Adipocyte (in vitro differentiated cells): ENCODE measurements around the gene FAAH.

ENCODE experiments used
- DNase-seq: peaks from one replicate; pipeline ENCODE4 v3.0.0-alpha.2; 2015; ENCODE audit warnings: low read depth
- H3K27me3 ChIP-seq: replicated peaks from 2 replicates; pipeline ENCODE4 v1.7.0; 2013; ENCODE audit warnings: mild to moderate bottlenecking, low read length, moderate library complexity; ENCODE audit not compliant: control insufficient read depth, insufficient read depth
- H3K36me3 ChIP-seq: 2 replicates; pipeline ENCODE4 v1.7.0; 2013; ENCODE audit warnings: low read length, mild to moderate bottlenecking, moderate library complexity; ENCODE audit not compliant: control insufficient read depth, insufficient read depth, severe bottlenecking
- H3K4me1 ChIP-seq: 2 replicates; pipeline ENCODE4 v1.7.0; 2013; ENCODE audit warnings: mild to moderate bottlenecking, low read length, moderate library complexity; ENCODE audit not compliant: control insufficient read depth, insufficient read depth
- H3K4me3 ChIP-seq: 2 replicates; pipeline ENCODE4 v1.7.0; 2013; ENCODE audit warnings: mild to moderate bottlenecking, low read length, moderate library complexity
- H3K9ac ChIP-seq: 2 replicates; pipeline ENCODE4 v1.7.0; 2013; ENCODE audit warnings: mild to moderate bottlenecking, low read length, moderate library complexity
- H3K9me3 ChIP-seq: 2 replicates; pipeline ENCODE4 v1.7.0; 2013; ENCODE audit warnings: mild to moderate bottlenecking, low read length, moderate library complexity; ENCODE audit not compliant: control insufficient read depth

Gene FAAH

DNA sequence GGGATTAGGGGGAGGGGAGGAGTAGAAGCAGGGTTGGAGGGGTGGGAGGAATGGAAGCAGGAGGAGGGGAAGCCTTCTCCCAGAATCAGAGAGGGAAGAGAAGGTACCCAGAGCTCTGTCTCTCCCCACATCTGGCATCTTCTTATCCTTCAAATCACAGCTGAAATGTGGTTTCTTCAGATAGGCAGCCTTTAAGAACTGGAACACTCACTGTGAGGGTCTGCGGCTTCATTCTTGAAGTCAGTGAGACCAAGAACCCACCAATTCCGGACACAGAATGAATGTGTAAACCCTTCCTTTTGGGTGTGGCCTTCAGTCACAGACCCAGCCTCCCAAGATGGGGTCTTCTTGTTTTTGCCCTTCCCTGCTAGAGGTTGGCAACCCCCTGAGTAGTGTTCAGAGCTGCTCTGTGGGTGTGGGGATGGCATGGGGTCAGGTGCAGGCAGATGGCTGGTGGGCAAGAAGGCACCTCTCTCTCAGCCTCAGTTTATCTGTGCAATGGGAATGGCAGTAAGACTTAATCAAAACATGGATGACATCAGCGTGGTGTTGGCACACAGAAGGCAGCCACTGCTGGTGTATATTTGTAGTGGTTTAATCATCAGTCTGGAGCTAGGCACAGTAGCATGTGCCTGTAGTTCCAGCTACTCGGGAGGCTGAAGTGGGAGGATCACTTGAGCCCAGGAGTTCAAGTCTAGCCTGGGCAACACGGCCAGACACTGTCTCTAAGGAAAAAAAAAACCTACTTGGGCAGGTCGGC lies 7.2 kb downstream of the FAAH start:
- Histone ChIP-seq H3K9ac (no peak overlapping the region), H3K36me3 (no peaks in the 10 kb centered on the region), H3K9me3 (no peaks in the 10 kb centered on the region), H3K4me1 (peaks cover 10% of the 10 kb centered on the region), H3K27me3 (peaks cover 3% of the 10 kb centered on the region), H3K4me3 (no peak overlapping the region)
- no peak for DNase-seq

DNA sequence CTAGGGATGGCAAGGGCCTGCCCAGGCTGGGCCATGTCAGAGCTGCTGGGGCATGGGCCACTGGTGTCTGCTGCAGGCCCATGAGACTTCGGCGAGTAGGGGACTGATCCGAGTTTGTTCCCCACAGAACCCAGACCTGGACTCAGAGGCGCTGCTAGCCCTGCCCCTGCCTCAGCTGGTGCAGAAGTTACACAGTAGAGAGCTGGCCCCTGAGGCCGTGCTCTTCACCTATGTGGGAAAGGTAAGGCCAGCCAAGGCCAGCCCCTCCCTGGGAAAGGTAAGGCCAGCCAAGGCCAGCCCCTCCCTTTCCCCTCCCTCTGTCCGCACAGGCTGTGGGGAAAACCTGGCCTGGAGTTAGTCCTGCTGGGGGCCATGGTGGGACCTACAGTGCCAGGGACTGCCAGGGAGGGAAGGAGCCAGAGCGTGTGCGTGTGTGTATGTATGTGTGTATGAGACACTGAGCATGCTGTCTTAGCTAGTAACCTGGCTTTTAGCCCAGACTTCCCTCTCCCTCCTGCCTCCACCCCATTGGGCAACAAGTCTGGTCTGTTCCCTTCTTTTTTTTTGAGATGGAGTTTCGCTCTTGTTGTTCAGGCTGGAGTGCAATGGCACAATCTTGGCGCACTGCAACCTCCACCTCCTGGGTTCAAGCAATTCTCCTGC lies 8.0 kb downstream of the FAAH start:
- Histone ChIP-seq H3K36me3 (no peaks in the 10 kb centered on the region), H3K9ac (no peak overlapping the region), H3K4me1 (peaks cover 15% of the 10 kb centered on the region), H3K9me3 (no peaks in the 10 kb centered on the region), H3K4me3 (no peak overlapping the region), H3K27me3 (peaks cover 3% of the 10 kb centered on the region)
- peak; percentile 92 for DNase-seq

DNA sequence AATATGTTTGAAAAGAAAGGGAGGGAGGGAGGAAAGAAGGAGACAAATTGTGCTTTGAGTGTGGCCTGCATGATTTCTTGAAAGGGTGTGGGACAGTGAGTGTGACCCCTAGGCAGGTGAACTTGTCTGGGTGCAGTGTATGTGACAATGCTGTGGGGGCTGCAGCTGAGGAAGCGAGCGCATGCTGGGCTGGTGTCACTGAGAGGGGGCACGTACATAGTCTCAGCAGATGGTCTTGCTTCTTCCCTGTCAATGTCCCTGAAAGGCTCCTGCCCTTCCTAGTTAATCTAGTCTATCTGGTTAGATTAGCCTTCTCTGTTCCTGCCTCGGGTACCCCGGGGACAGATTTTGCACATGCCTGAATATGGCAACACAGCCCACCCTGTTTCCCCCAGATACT lies 9.8 kb downstream of the FAAH start:
- Histone ChIP-seq H3K4me3 (no peak overlapping the region), H3K27me3 (peaks cover 3% of the 10 kb centered on the region), H3K4me1 (peaks cover 20% of the 10 kb centered on the region), H3K9me3 (no peaks in the 10 kb centered on the region), H3K36me3 (no peaks in the 10 kb centered on the region), H3K9ac (no peak overlapping the region)
- DNase-seq = no peak

DNA sequence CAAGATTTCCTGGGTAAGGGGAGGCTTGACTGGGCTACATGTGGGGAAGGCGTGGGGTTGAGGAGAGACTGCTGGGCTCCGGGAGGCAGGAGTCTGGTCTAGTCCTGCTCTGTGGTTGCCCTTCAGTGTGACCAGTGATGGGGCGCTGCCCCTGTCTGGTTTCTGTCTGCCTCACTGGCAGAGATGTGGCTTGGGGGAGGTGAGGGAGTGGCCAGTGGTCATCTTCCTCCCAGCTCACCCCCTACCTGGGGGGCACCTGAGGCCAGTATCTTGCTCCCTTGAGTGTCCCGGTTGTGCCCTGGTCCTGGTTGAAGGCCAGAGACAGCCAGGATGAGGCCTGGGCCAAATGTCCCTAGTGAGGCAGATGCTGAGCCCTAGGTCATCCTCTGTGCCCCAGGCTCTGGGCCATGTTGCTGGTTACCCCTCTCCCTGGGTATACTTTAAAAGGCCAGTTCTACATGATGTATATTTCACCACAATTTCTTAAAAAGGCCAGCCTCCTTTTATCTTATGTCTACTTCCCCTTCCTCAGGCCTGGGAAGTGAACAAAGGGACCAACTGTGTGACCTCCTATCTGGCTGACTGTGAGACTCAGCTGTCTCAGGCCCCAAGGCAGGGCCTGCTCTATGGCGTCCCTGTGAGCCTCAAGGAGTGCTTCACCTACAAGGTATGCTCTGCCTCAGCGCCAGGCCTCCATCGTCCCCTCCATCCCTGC lies 10.5 kb downstream of the FAAH start:
- Histone ChIP-seq H3K4me3 (no peak overlapping the region), H3K9ac (no peak overlapping the region), H3K4me1 (peaks cover 22% of the 10 kb centered on the region), H3K36me3 (no peaks in the 10 kb centered on the region), H3K27me3 (no peaks in the 10 kb centered on the region), H3K9me3 (no peaks in the 10 kb centered on the region)
- DNase-seq = no peak

DNA sequence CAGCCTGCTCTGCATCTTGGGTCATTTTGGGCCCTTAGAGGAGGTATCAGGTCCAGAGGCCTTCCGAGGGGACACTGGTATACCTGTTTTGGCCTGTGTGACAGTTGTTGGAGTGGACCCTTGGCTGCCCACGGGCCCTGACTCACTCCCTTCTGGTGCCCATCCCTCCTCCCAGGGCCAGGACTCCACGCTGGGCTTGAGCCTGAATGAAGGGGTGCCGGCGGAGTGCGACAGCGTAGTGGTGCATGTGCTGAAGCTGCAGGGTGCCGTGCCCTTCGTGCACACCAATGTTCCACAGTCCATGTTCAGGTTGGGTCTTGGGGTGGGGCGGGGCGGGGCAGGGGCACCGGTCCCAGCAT lies 11.1 kb downstream of the FAAH start:
- Histone ChIP-seq H3K36me3 (no peaks in the 10 kb centered on the region), H3K27me3 (no peaks in the 10 kb centered on the region), H3K9me3 (no peaks in the 10 kb centered on the region), H3K9ac (no peak overlapping the region), H3K4me3 (no peak overlapping the region), H3K4me1 (peaks cover 22% of the 10 kb centered on the region)
- DNase-seq = no peak

DNA sequence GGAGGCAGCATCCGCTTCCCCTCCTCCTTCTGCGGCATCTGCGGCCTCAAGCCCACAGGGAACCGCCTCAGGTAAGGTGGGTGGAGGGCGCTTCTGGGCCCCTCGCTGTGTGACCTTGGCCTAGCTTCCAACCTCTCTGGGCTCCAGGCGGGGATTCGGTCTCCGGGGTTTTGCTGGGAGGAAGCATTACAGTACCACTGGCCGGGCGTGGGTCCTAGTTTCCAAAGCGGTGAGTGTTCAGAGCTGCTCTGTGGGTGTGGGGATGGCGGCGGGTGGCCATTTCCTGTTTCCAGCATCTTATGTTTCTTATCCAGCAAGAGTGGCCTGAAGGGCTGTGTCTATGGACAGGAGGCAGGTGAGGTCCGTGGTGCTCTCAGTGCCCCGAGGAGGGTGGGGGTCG lies 11.6 kb downstream of the FAAH start:
- peaks cover 27% of the 10 kb centered on the region for H3K4me1 ChIP-seq
- no peaks in the 10 kb centered on the region for H3K27me3 ChIP-seq
- peak overlapping the region; percentile 74 for H3K9ac ChIP-seq
- no peaks in the 10 kb centered on the region for H3K36me3 ChIP-seq
- no peak overlapping the region for H3K4me3 ChIP-seq
- H3K9me3 ChIP-seq = no peaks in the 10 kb centered on the region
- DNase-seq = no peak

DNA sequence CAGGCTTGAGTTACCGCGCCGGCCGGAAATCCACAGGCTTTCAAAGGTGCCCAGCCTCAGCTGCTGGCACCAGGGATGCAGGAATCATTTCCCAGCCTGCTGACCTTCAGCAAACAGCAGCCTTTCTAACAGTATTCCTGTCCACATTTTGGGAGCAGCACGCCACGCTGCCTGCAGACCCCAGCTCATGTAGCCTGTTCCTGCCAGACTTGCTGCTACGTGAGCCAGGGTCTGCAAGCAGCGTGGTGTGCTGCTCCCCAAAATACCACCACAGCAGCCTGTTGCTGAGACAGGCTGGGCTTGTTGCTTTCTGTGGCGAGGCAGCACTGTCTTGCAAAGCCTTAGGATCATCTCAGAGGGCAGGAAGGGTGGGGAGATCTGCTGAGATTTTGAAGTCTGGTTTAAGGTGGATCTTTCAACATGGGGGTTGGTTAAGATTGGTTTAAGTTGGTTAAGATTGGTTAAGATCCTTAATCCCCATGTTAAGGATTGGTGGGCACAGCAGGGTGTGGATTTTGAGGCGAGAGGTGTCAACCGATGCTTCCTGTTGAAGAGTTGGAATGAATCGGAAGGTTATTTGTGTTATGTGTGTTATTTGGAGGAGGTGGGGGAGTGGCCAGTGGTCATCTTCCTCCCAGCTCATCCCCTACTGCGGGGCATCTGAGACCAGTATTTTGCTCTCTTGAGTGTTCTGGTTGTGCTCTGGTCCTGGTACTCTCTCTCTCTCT lies 12.9 kb downstream of the FAAH start:
- Histone ChIP-seq H3K4me3 (no peak overlapping the region), H3K36me3 (no peaks in the 10 kb centered on the region), H3K9ac (peak overlapping the region; percentile 40), H3K27me3 (no peaks in the 10 kb centered on the region), H3K9me3 (no peaks in the 10 kb centered on the region), H3K4me1 (peaks cover 28% of the 10 kb centered on the region)
- DNase-seq = peak; percentile 28

DNA sequence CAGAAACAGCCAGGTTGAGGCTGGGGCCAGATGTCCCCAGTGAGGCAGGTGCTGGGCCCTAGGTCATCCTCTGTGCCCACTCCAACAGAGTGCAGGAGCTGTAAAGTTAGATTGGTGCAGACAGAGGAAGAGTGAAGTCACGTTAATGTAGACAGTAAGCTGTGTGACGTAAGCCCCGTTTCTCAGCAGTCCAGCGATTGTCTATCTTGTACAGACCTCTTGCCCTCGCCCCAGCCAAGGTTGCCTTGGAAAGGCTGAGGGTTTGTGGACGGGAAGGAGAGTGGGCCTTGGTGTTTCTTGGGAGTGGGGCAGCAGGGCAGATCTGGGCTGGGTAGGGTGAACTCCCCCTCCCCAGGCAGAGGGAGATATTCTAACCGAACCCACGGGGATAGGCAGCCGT lies 13.5 kb downstream of the FAAH start:
- Histone ChIP-seq H3K9me3 (no peaks in the 10 kb centered on the region), H3K27me3 (no peaks in the 10 kb centered on the region), H3K4me3 (no peak overlapping the region), H3K4me1 (peaks cover 26% of the 10 kb centered on the region), H3K36me3 (no peaks in the 10 kb centered on the region), H3K9ac (no peak overlapping the region)
- DNase-seq = no peak

DNA sequence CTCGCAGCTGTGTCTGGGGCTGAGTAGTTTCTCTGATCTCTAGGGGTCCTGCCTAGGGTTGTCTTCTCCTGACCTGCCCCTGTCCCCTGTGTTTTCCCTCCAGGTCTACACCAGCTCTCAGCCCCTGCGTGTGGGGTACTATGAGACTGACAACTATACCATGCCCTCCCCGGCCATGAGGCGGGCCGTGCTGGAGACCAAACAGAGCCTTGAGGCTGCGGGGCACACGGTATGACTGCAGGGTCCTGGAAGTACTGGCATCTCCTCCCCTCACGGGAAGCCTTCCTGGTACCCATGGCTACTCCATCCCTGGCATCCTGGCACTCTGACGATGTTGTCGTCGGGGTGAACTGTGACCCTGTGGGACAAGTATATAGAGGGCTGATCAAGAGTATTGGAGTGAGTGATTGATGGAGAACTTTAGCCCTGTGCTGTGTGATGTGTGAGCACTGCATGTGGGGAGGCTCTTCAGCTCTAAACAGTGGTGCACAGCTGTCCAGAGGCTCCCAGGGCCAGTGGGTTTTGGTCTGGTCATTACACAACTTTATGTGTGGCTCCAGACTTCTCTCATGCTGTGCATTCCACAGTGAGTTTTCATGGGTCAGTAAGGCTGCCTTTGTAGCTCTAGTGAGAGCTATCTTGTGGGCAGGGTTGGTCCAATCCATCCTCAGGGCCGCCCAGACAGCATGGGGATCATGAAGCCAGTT lies 14.4 kb downstream of the FAAH start:
- peaks cover 26% of the 10 kb centered on the region for H3K4me1 ChIP-seq
- H3K9ac ChIP-seq = no peak overlapping the region
- DNase-seq = peak; percentile 50
- no peaks in the 10 kb centered on the region for H3K27me3 ChIP-seq
- H3K36me3 ChIP-seq = no peaks in the 10 kb centered on the region
- H3K4me3 ChIP-seq = no peak overlapping the region
- H3K9me3 ChIP-seq = no peaks in the 10 kb centered on the region

DNA sequence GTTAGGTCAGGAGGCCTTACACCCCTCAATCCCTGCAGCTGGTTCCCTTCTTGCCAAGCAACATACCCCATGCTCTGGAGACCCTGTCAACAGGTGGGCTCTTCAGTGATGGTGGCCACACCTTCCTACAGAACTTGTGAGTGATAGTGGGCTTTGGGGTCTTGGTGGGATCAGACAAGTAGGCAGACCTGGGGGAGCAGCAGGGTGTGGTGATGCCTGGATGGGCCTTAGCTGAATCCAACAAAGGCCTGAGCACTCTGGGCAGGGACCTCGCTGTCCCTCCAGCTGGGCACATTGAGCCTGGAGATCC lies 14.9 kb downstream of the FAAH start:
- H3K9me3 ChIP-seq = no peaks in the 10 kb centered on the region
- H3K27me3 ChIP-seq = no peaks in the 10 kb centered on the region
- DNase-seq = no peak
- H3K9ac ChIP-seq = no peak overlapping the region
- H3K4me1 ChIP-seq = peaks cover 26% of the 10 kb centered on the region
- no peaks in the 10 kb centered on the region for H3K36me3 ChIP-seq
- no peak overlapping the region for H3K4me3 ChIP-seq
